OCI-LY3 (cell line): ENCODE results near the gene HAP1.
"Not testable (repeated sequence)": the region's sequence is repeated elsewhere in the genome, so short reads cannot be mapped to it uniquely, and the experiment has no call there.

Experiments
- H2AFZ ChIP-seq: fragments of 200-600, 300-600 bp; shearing (Covaris generic); 2 replicates; pipeline ENCODE4 v1.6.0; 2014; ENCODE audit warnings: antibody characterized with exemption, low read depth, low read length
- H3K27ac ChIP-seq: fragments of 200-600, 300-600 bp; sonication (generic); 2 replicates; pipeline ENCODE4 v1.5.1; 2014; ENCODE audit warnings: mild to moderate bottlenecking, low read length, moderate library complexity, mixed read lengths
- H3K27me3 ChIP-seq: fragments of 200-600, 300-600 bp; sonication (generic); 2 replicates; pipeline ENCODE4 v1.6.1; 2014; ENCODE audit warnings: low read depth, low read length, mixed read lengths
- H3K36me3 ChIP-seq: fragments of 200-600, 300-600 bp; sonication (generic); replicated peaks from 2 replicates; pipeline ENCODE3; 2014; ENCODE audit warnings: low read depth, low read length, mixed read lengths
- H3K4me1 ChIP-seq: fragments of 300-600, 200-600 bp; sonication (generic); 2 replicates; pipeline ENCODE4 v1.6.1; 2014; ENCODE audit warnings: low read length, mixed read lengths
- H3K4me2 ChIP-seq: fragments of 200-600, 300-600 bp; sonication (generic); 2 replicates; pipeline ENCODE4 v1.6.1; 2014; ENCODE audit warnings: low read length, mixed read lengths
- H3K4me3 ChIP-seq: fragments of 300-600, 200-600 bp; sonication (generic); 2 replicates; pipeline ENCODE4 v1.5.1; 2014; ENCODE audit warnings: antibody characterized with exemption, mild to moderate bottlenecking, low read length, moderate library complexity
- H3K79me2 ChIP-seq: fragments of 300-600, 200-600 bp; shearing (Covaris generic); 2 replicates; pipeline ENCODE4 v1.6.1; 2014; ENCODE audit warnings: mild to moderate bottlenecking, low read length, mixed read lengths
- H3K9ac ChIP-seq: fragments of 300-600, 200-600 bp; shearing (Covaris generic); 2 replicates; pipeline ENCODE4 v1.6.0; 2014; ENCODE audit warnings: mild to moderate bottlenecking, low read length, moderate library complexity
- H3K9me3 ChIP-seq: fragments of 200-600, 300-600 bp; shearing (Covaris generic); 2 replicates; pipeline ENCODE4 v1.6.1; 2014; ENCODE audit warnings: low read length, mixed read lengths; ENCODE audit not compliant: insufficient read depth
- H4K20me1 ChIP-seq: fragments of 200-600, 300-600 bp; sonication (generic); 2 replicates; pipeline ENCODE4 v1.6.1; 2016; ENCODE audit warnings: low read length, mixed read lengths; ENCODE audit not compliant: insufficient read depth
- CTCF ChIP-seq: fragments of 200-600, 300-600 bp; sonication (generic); IDR thresholded peaks from 2 replicates; pipeline ENCODE4 v1.5.1; 2014; ENCODE audit warnings: antibody characterized with exemption, low read length, low read depth
- EZH2phosphoT487 ChIP-seq: fragments of 200-600 bp; shearing (Covaris generic); IDR thresholded peaks from 2 replicates; pipeline ENCODE4 v1.6.1; 2018; ENCODE audit warnings: antibody characterized with exemption, mixed run types, low read depth

Gene HAP1

GRCh38 chr17:41707803-41708669, 26.4 kb downstream of the HAP1 start:
- Histone ChIP-seq H4K20me1 (no peaks in the 10 kb centered on the region), H2AFZ (no peak overlapping the region), H3K27me3 (peaks cover 4% of the 10 kb centered on the region; the same call in 1 of the 2 replicates)

GRCh38 chr17:41705271-41705991, 29.0 kb downstream of the HAP1 start:
- no peak overlapping the region for H3K9ac ChIP-seq
- no peaks in the 10 kb centered on the region for H3K9me3 ChIP-seq
- H3K4me2 ChIP-seq, result no peak overlapping the region
- no peak overlapping the region for H3K27ac ChIP-seq
- no peak overlapping the region for H3K4me3 ChIP-seq
- no peaks in the 10 kb centered on the region for H3K4me1 ChIP-seq
- no peaks in the 10 kb centered on the region for H3K36me3 ChIP-seq
- H2AFZ ChIP-seq, result no peak overlapping the region
- no peaks in the 10 kb centered on the region for H3K79me2 ChIP-seq
- H3K27me3 ChIP-seq, result no peaks in the 10 kb centered on the region; the same call in 1 of the 2 replicates
- no peaks in the 10 kb centered on the region for H4K20me1 ChIP-seq
- TF ChIP-seq CTCF (no peak), EZH2phosphoT487 (no peak)

More at GRCh38 chr17:41707803-41708669, 26.4 kb downstream of the HAP1 start:
- Histone ChIP-seq H3K9me3 (no peaks in the 10 kb centered on the region), H3K9ac (no peak overlapping the region), H3K4me3 (no peak overlapping the region), H3K27ac (no peak overlapping the region), H3K79me2 (no peaks in the 10 kb centered on the region), H3K4me2 (no peak overlapping the region), H3K4me1 (no peaks in the 10 kb centered on the region), H3K36me3 (no peaks in the 10 kb centered on the region)
- TF ChIP-seq EZH2phosphoT487 (no peak), CTCF (no peak)

GRCh38 chr17:41702712-41703111, 31.7 kb downstream of the HAP1 start:
- H3K9ac ChIP-seq, result no peak overlapping the region
- no peak overlapping the region for H2AFZ ChIP-seq
- H3K36me3 ChIP-seq, result no peaks in the 10 kb centered on the region
- H3K4me2 ChIP-seq, result no peak overlapping the region
- no peaks in the 10 kb centered on the region for H3K79me2 ChIP-seq
- H3K27ac ChIP-seq, result no peak overlapping the region
- H4K20me1 ChIP-seq, result no peaks in the 10 kb centered on the region
- no peaks in the 10 kb centered on the region for H3K4me1 ChIP-seq
- H3K9me3 ChIP-seq, result no peaks in the 10 kb centered on the region
- H3K4me3 ChIP-seq, result no peak overlapping the region
- H3K27me3 ChIP-seq, result no peaks in the 10 kb centered on the region
- TF ChIP-seq CTCF (no peak), EZH2phosphoT487 (no peak)

- H3K4me2 ChIP-seq, H3K9me3 ChIP-seq, H3K79me2 ChIP-seq, H4K20me1 ChIP-seq, H3K4me1 ChIP-seq, H3K9ac ChIP-seq, H3K27me3 ChIP-seq, H2AFZ ChIP-seq, H3K27ac ChIP-seq, H3K36me3 ChIP-seq, H3K4me3 ChIP-seq: not testable (repeated sequence)
Observed at GRCh38 chr17:41700843-41701242, 33.6 kb downstream of the HAP1 start.
